Stomach (tissue), 9 donors: ENCODE data around the gene GUF1. TPM values are rescaled to one million over a fixed set of nuclear protein-coding genes. Genes with fewer than 3 reads are reported as not detected.

Experiments
- DNase-seq, 2 donors: peaks; one replicate each; pipeline versions ENCODE4 v3.0.0 to v3.0.0-alpha.2; 2013 to 2019
- H3K27ac ChIP-seq, 5 donors: fragments of 200-600 bp in 4 of 5; sonication (generic) in 4 of 5; one replicate each; pipeline ENCODE4 v1.5.1; 2013 to 2019; ENCODE audit warnings: mild to moderate bottlenecking in 1 of 5, moderate library complexity in 1 of 5
- H3K27me3 ChIP-seq, 3 donors: fragments of 200-600 bp; sonication (generic); one replicate each; pipeline ENCODE4 v1.5.1; 2017 to 2019; ENCODE audit warnings: mixed run types in 1 of 3
- H3K36me3 ChIP-seq, 4 donors: fragments of 200-600 bp; sonication (generic); 1 replicate in 3 of 4; 2 replicates in 1 of 4; pipeline ENCODE4 v1.5.1; 2016 to 2019
- H3K4me1 ChIP-seq, 4 donors: fragments of 200-600 bp; sonication (generic); one replicate each; pipeline ENCODE4 v1.5.1; 2016 to 2019
- H3K4me3 ChIP-seq, 4 donors: fragments of 200-600 bp; sonication (generic) in 3 of 4; one replicate each; pipeline ENCODE4 v1.5.1; 2016 to 2019; ENCODE audit warnings: mild to moderate bottlenecking in 1 of 4
- H3K9me3 ChIP-seq, 4 donors: fragments of 200-600 bp; sonication (generic); one replicate each; pipeline ENCODE4 v1.5.1; 2016 to 2019
- EP300 ChIP-seq: sonication (generic); formaldehyde crosslinking; IDR thresholded peaks from one replicate; pipeline ENCODE4 v1.6.1; 2017; ENCODE audit warnings: antibody characterized with exemption
- POLR2A ChIP-seq, 4 donors: fragments of 450-650 bp; IDR thresholded peaks; one replicate each; pipeline ENCODE4 v1.6.1; 2016; ENCODE audit warnings: antibody characterized with exemption in 4 of 4, control low read depth in 2 of 4, mild to moderate bottlenecking in 1 of 4, moderate library complexity in 1 of 4
- POLR2AphosphoS5 ChIP-seq, 3 donors: sonication (generic); formaldehyde crosslinking; IDR thresholded peaks; one replicate each; pipeline ENCODE4 v1.6.1; 2016; ENCODE audit warnings: antibody characterized with exemption in 3 of 3
- WGBS, 5 donors: extraction: QIAGEN DNeasy Blood & Tissue Kit in 3 of 5; methylation state at CpG; one replicate each; pipeline versions ENCODE4 v1.1.5 to v1.1.7; 2013 to 2018; 5-methylcytosine and 5-hydroxymethylcytosine counted together
- intact Hi-C: fragments of 100-400 bp; cut with DNase I; formaldehyde crosslinking; loops from one replicate; pipeline ENCODE4 v1.15.1; 2023; ENCODE audit warnings: low total_unique reads
- polyA plus RNA-seq, 3 donors: library from polyadenylated mRNA; stranded (reverse); fragments of 200-250 nt; gene quantifications; one replicate each; pipeline ENCODE4 v1.2.3, GENCODE V29; 2013
- total RNA-seq, 5 donors: library from RNA; depleted of rRNA; stranded (reverse); fragments of >200 nt; gene quantifications; one replicate each; pipeline versions ENCODE4 v1.1.0 to v1.2.3, GENCODE V29; 2014 to 2016
- TF ChIP-seq, protein P1 (sequence below), 7 experiments: fragments of 450-650 bp in 4 of 7; fragments of 200-600 bp in 3 of 7; sonication (generic) in 3 of 7; IDR thresholded peaks; one replicate each; pipeline ENCODE4 v1.5.1; 2016 to 2019; ENCODE audit warnings: antibody characterized with exemption in 7 of 7, control low read depth in 2 of 7, mild to moderate bottlenecking in 1 of 7
- donor health status: healthy with polysubstance abuse.
- donor health status: Bipolar disorder and iron deficiency.
- donor health status: healthy.

The GUF1 gene
- total and polyA plus RNA-seq, 8 donors = 2.3 to 32.1 (median 10.8) TPM

DNA sequence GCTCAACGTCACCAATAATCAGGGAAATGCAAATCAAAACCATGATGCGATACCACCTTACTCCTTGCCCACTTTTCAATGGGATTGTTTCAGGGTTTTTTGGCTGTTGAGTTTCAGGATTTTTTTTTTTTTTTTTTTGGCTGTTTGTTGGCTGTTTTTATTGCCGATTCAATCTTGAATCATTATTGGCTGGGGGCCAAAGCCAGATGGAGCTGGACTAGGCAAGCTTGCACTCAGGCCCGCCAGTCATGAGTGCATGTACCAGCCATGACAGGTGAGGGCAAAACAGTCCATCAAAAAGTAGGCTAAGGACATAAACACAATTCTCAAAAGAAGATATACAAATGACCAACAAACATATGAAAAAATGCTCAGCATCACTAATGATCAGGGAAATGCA lies 40.1 kb upstream of the GUF1 start:
- TF ChIP-seq POLR2AphosphoS5 (IDR thresholded peaks at IDR 0.05) = no peak
- TF ChIP-seq, protein P1, sequence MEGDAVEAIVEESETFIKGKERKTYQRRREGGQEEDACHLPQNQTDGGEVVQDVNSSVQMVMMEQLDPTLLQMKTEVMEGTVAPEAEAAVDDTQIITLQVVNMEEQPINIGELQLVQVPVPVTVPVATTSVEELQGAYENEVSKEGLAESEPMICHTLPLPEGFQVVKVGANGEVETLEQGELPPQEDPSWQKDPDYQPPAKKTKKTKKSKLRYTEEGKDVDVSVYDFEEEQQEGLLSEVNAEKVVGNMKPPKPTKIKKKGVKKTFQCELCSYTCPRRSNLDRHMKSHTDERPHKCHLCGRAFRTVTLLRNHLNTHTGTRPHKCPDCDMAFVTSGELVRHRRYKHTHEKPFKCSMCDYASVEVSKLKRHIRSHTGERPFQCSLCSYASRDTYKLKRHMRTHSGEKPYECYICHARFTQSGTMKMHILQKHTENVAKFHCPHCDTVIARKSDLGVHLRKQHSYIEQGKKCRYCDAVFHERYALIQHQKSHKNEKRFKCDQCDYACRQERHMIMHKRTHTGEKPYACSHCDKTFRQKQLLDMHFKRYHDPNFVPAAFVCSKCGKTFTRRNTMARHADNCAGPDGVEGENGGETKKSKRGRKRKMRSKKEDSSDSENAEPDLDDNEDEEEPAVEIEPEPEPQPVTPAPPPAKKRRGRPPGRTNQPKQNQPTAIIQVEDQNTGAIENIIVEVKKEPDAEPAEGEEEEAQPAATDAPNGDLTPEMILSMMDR (IDR thresholded peaks at IDR 0.05) = no peak
- TF ChIP-seq POLR2A (IDR thresholded peaks at IDR 0.05) = no peak
- TF ChIP-seq EP300 = no peak
- intact Hi-C loops = no loop called here
- WGBS, 5 donors = 83 to 88% (median 86%) methylated on average over 4 of the region's 4 CpGs
- no peak overlapping the region for H3K27ac ChIP-seq
- H3K36me3 ChIP-seq = no peaks in the 10 kb centered on the region
- no peak for DNase-seq
- no peak overlapping the region for H3K4me3 ChIP-seq
- H3K4me1 ChIP-seq = no peaks in the 10 kb centered on the region
- no peaks in the 10 kb centered on the region for H3K27me3 ChIP-seq
- peaks cover 0 to 7% (median 3%) of the 10 kb centered on the region in 4 donors for H3K9me3 ChIP-seq

DNA sequence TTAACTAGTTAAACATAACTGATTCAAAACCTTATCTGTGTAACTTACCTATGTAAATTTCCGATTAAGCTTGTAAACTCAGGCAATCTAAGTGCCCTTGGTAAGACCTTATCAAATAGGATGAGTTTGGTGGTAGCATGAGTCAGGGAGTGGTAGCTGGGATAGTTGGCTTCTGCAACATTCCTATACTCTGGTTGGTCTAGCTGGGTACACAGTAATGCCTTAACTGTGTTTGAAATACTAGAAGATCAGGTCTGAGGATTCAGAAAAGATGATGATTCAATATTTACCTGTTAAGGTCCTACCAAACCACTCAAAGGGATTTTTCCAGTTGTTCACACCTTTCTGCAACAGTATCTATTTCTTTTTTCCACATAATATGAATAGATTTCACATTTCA lies 32.1 kb upstream of the GUF1 start:
- DNase-seq = no peak
- no peak overlapping the region for H3K4me3 ChIP-seq
- no peak for TF ChIP-seq POLR2A (IDR thresholded peaks at IDR 0.05)
- no peak for TF ChIP-seq POLR2AphosphoS5 (IDR thresholded peaks at IDR 0.05)
- TF ChIP-seq, protein P1 (IDR thresholded peaks at IDR 0.05) = no peak
- no peak for TF ChIP-seq EP300
- no peaks in the 10 kb centered on the region for H3K27me3 ChIP-seq
- no peaks in the 10 kb centered on the region for H3K4me1 ChIP-seq
- H3K9me3 ChIP-seq = peaks cover 0 to 18% (median 13%) of the 10 kb centered on the region in 4 donors
- intact Hi-C loops = no loop called here
- no peak overlapping the region for H3K27ac ChIP-seq
- no peaks in the 10 kb centered on the region for H3K36me3 ChIP-seq
- 34 to 63% (median 37%) methylated on average over 1 of the region's 1 CpG for WGBS, 5 donors

- no peaks in the 10 kb centered on the region for H3K4me1 ChIP-seq
- no peak within 1 kb of the TSS for H3K27ac ChIP-seq
- H3K36me3 ChIP-seq = no peaks in the 10 kb centered on the region
- 55 to 81% (median 64%) methylated on average over 1 of the region's 1 CpG for WGBS, 5 donors
- TF ChIP-seq POLR2A (IDR thresholded peaks at IDR 0.05) (no peak), POLR2AphosphoS5 (IDR thresholded peaks at IDR 0.05) (no peak), EP300 (no peak)
- TF ChIP-seq, protein P1 (IDR thresholded peaks at IDR 0.05) = no peak
- intact Hi-C loops = no loop called here
- H3K4me3 ChIP-seq = no peak within 1 kb of the TSS
- DNase-seq = no peak
- H3K9me3 ChIP-seq = no peaks in the 10 kb centered on the region
- no peaks in the 10 kb centered on the region for H3K27me3 ChIP-seq
These were observed 26.8 kb upstream of the GUF1 start, which contains the start of gene YIPF7 for GRCh38 chr4:44651425-44651824. Gene YIPF7 (minus strand): TSS chr4:44651625. CDS start chr4:44650100, 1,525 bp downstream.

DNA sequence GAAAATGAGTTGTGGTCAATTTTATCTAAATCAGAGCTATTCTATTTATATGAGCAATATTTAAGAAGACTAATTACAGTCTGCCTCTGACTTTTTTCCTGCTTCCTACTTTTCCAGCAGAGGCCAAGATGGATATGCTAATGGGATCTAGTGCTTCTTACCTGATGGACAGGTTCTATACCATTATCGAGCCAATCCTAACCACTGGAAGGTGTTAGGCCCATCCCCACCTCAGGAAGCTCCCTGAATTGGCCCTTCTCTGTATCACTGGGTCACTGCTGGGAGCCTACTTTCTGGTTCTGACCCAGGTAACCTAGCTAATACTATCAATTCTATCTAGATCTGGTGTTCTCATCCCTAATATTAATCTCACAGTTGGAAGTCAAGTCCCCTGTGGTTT lies 26.2 kb upstream of the GUF1 start:
- H3K4me1 ChIP-seq = no peaks in the 10 kb centered on the region
- no peaks in the 10 kb centered on the region for H3K27me3 ChIP-seq
- no peaks in the 10 kb centered on the region for H3K36me3 ChIP-seq
- TF ChIP-seq EP300 (no peak), POLR2A (IDR thresholded peaks at IDR 0.05) (no peak), POLR2AphosphoS5 (IDR thresholded peaks at IDR 0.05) (no peak)
- TF ChIP-seq, protein P1 (IDR thresholded peaks at IDR 0.05) = no peak
- H3K4me3 ChIP-seq = no peak overlapping the region
- DNase-seq = no peak
- H3K9me3 ChIP-seq = no peaks in the 10 kb centered on the region
- intact Hi-C loops = no loop called here
- no peak overlapping the region for H3K27ac ChIP-seq
- 68 to 88% (median 83%) methylated on average over 1 of the region's 1 CpG for WGBS, 5 donors
